Fibroblast of mammary gland (primary cell): ENCODE results near the gene TMEM182.

ENCODE experiments used
- DNase-seq: peaks from one replicate; pipeline ENCODE4 v3.0.0-alpha.2; 2010; ENCODE audit warnings: low read depth
- H3K4me3 ChIP-seq: 2 replicates; pipeline ENCODE4 v1.5.1; 2011; ENCODE audit warnings: low read depth, mild to moderate bottlenecking, low read length, moderate library complexity; ENCODE audit not compliant: control insufficient read depth
- CTCF ChIP-seq: conservative IDR thresholded peaks from 2 replicates; pipeline ENCODE4 v1.5.1; 2011; ENCODE audit warnings: low read depth, low read length, inconsistent platforms; ENCODE audit not compliant: control insufficient read depth, insufficient read depth

The TMEM182 gene

GRCh38 chr2:102761763-102762162, at the start of gene TMEM182:
Gene TMEM182, plus strand, starts transcription at chr2:102762031. Its CDS starts 187 bp downstream, at chr2:102762218.
- DNase-seq, result peak; percentile 22
- no peak within 1 kb of the TSS for H3K4me3 ChIP-seq
- no peak for TF ChIP-seq CTCF

GRCh38 chr2:102717308-102718018, 44.4 kb upstream of the TMEM182 start:
- DNase-seq, result peak; percentile 86
- H3K4me3 ChIP-seq, result no peak overlapping the region
- no peak for TF ChIP-seq CTCF

GRCh38 chr2:102718387-102719316, 43.2 kb upstream of the TMEM182 start:
- no peak for DNase-seq
- H3K4me3 ChIP-seq, result no peak overlapping the region
- no peak for TF ChIP-seq CTCF

- no peak overlapping the region for H3K4me3 ChIP-seq
- DNase-seq, result no peak
- TF ChIP-seq CTCF, result no peak
Observed at GRCh38 chr2:102724016-102724490, 37.8 kb upstream of the TMEM182 start.

- no peak for DNase-seq
- H3K4me3 ChIP-seq, result no peak overlapping the region
- no peak for TF ChIP-seq CTCF
Observed at GRCh38 chr2:102724553-102724952, 37.3 kb upstream of the TMEM182 start.

- H3K4me3 ChIP-seq, result no peak overlapping the region
- no peak for DNase-seq
- no peak for TF ChIP-seq CTCF
Observed at GRCh38 chr2:102726128-102727087, 35.4 kb upstream of the TMEM182 start.
